Mesothelial cell of epicardium (in vitro differentiated cells): Measurements from ENCODE around the gene TET3. TPM values are rescaled to one million over a fixed set of nuclear protein-coding genes. Genes with fewer than 3 reads are reported as not detected.

Source experiments
- DNase-seq, 2 experiments: peaks; one replicate each; pipeline ENCODE4 v3.0.0; 2021; ENCODE audit warnings: low spot score in 2 of 2; ENCODE audit not compliant: unreplicated experiment in 2 of 2
- H3K27ac Mint-ChIP-seq: 2 replicates; pipeline ENCODE4 v1.8.0; 2021; ENCODE audit warnings: mixed read lengths
- H3K27me3 Mint-ChIP-seq: 2 replicates; pipeline ENCODE4 v1.8.0; 2021; ENCODE audit warnings: low read depth, mixed read lengths
- H3K36me3 Mint-ChIP-seq: 2 replicates; pipeline ENCODE4 v1.8.0; 2021; ENCODE audit warnings: mixed read lengths
- H3K4me1 Mint-ChIP-seq: 2 replicates; pipeline ENCODE4 v1.8.0; 2021; ENCODE audit warnings: mixed read lengths
- H3K4me3 Mint-ChIP-seq: 2 replicates; pipeline ENCODE4 v1.8.0; 2021; ENCODE audit warnings: mild to moderate bottlenecking, moderate library complexity, mixed read lengths
- H3K9me3 Mint-ChIP-seq: 2 replicates; pipeline ENCODE4 v1.8.0; 2021; ENCODE audit warnings: mixed read lengths
- CTCF ChIP-seq: fragments of 200-600 bp; sonication (generic); IDR thresholded peaks from one replicate; pipeline ENCODE4 v1.5.0; 2021; ENCODE audit warnings: antibody characterized with exemption; ENCODE audit not compliant: unreplicated experiment
- total RNA-seq: library from RNA; stranded (reverse); gene quantifications from 3 replicates; pipeline ENCODE4 v1.2.1, GENCODE V29; 2021

The TET3 gene
- total RNA-seq, 1 donor from 2014 or later: 42.6 TPM

- H3K36me3 Mint-ChIP-seq: peaks cover 6% of the 10 kb centered on the region
- no peaks in the 10 kb centered on the region for H3K27me3 Mint-ChIP-seq
- no peak overlapping the region for H3K4me3 Mint-ChIP-seq
- TF ChIP-seq CTCF: no peak
- DNase-seq: no peak
- no peaks in the 10 kb centered on the region for H3K9me3 Mint-ChIP-seq
- peak overlapping the region; percentile 1 for H3K27ac Mint-ChIP-seq
- H3K4me1 Mint-ChIP-seq: peaks cover 20% of the 10 kb centered on the region
Measured at GRCh38 chr2:74019516-74019915, 34.8 kb downstream of the TET3 start.

GRCh38 chr2:74020702-74021406, 36.1 kb downstream of the TET3 start:
- no peaks in the 10 kb centered on the region for H3K9me3 Mint-ChIP-seq
- H3K36me3 Mint-ChIP-seq: peaks cover 6% of the 10 kb centered on the region
- peaks cover 21% of the 10 kb centered on the region for H3K4me1 Mint-ChIP-seq
- no peak overlapping the region for H3K27ac Mint-ChIP-seq
- no peaks in the 10 kb centered on the region for H3K27me3 Mint-ChIP-seq
- TF ChIP-seq CTCF: no peak
- no peak overlapping the region for H3K4me3 Mint-ChIP-seq
- no peak for DNase-seq

- no peak overlapping the region for H3K4me3 Mint-ChIP-seq
- DNase-seq: no peak
- no peaks in the 10 kb centered on the region for H3K27me3 Mint-ChIP-seq
- H3K36me3 Mint-ChIP-seq: peaks cover 6% of the 10 kb centered on the region
- H3K4me1 Mint-ChIP-seq: peaks cover 21% of the 10 kb centered on the region
- H3K9me3 Mint-ChIP-seq: no peaks in the 10 kb centered on the region
- no peak overlapping the region for H3K27ac Mint-ChIP-seq
- no peak for TF ChIP-seq CTCF
Measured at GRCh38 chr2:74021407-74021755, 36.7 kb downstream of the TET3 start.

DNA sequence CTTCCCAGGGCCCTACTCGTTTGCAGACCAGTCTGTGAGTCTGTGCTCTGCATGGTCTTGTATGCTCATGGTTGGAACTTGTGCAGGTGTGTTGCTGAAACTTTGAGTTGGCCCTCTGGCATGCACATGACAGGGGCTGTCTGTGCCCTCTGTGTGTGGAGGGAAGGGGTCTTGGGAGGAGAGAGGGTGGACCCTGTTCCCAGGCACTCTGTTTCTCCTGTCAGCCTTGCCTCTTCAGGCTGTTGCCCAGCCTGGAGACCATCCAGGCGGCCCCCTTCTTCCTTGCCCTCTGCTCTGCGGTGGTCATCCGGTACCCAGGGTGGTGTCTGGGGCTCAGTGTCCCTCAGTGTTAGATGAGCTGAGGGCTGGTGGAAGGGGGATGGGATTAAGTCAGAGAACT, 39.5 kb downstream of the TET3 start:
- peak overlapping the region; percentile 62 for H3K27ac Mint-ChIP-seq
- DNase-seq: no peak
- H3K4me1 Mint-ChIP-seq: peaks cover 26% of the 10 kb centered on the region
- no peak overlapping the region for H3K4me3 Mint-ChIP-seq
- no peak for TF ChIP-seq CTCF
- H3K27me3 Mint-ChIP-seq: no peaks in the 10 kb centered on the region
- peaks cover 7% of the 10 kb centered on the region for H3K36me3 Mint-ChIP-seq
- H3K9me3 Mint-ChIP-seq: peaks cover 3% of the 10 kb centered on the region

GRCh38 chr2:74025971-74026612, 41.4 kb downstream of the TET3 start:
- peaks cover 7% of the 10 kb centered on the region for H3K36me3 Mint-ChIP-seq

More at GRCh38 chr2:74025971-74026612, 41.4 kb downstream of the TET3 start:
- DNase-seq: no peak
- no peaks in the 10 kb centered on the region for H3K27me3 Mint-ChIP-seq
- peaks cover 3% of the 10 kb centered on the region for H3K9me3 Mint-ChIP-seq
- no peak overlapping the region for H3K4me3 Mint-ChIP-seq
- H3K4me1 Mint-ChIP-seq: peaks cover 33% of the 10 kb centered on the region
- no peak overlapping the region for H3K27ac Mint-ChIP-seq
- no peak for TF ChIP-seq CTCF
